ENCODE results near the gene ADAM12.

Gene ADAM12, protein sequence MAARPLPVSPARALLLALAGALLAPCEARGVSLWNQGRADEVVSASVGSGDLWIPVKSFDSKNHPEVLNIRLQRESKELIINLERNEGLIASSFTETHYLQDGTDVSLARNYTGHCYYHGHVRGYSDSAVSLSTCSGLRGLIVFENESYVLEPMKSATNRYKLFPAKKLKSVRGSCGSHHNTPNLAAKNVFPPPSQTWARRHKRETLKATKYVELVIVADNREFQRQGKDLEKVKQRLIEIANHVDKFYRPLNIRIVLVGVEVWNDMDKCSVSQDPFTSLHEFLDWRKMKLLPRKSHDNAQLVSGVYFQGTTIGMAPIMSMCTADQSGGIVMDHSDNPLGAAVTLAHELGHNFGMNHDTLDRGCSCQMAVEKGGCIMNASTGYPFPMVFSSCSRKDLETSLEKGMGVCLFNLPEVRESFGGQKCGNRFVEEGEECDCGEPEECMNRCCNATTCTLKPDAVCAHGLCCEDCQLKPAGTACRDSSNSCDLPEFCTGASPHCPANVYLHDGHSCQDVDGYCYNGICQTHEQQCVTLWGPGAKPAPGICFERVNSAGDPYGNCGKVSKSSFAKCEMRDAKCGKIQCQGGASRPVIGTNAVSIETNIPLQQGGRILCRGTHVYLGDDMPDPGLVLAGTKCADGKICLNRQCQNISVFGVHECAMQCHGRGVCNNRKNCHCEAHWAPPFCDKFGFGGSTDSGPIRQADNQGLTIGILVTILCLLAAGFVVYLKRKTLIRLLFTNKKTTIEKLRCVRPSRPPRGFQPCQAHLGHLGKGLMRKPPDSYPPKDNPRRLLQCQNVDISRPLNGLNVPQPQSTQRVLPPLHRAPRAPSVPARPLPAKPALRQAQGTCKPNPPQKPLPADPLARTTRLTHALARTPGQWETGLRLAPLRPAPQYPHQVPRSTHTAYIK

DNA sequence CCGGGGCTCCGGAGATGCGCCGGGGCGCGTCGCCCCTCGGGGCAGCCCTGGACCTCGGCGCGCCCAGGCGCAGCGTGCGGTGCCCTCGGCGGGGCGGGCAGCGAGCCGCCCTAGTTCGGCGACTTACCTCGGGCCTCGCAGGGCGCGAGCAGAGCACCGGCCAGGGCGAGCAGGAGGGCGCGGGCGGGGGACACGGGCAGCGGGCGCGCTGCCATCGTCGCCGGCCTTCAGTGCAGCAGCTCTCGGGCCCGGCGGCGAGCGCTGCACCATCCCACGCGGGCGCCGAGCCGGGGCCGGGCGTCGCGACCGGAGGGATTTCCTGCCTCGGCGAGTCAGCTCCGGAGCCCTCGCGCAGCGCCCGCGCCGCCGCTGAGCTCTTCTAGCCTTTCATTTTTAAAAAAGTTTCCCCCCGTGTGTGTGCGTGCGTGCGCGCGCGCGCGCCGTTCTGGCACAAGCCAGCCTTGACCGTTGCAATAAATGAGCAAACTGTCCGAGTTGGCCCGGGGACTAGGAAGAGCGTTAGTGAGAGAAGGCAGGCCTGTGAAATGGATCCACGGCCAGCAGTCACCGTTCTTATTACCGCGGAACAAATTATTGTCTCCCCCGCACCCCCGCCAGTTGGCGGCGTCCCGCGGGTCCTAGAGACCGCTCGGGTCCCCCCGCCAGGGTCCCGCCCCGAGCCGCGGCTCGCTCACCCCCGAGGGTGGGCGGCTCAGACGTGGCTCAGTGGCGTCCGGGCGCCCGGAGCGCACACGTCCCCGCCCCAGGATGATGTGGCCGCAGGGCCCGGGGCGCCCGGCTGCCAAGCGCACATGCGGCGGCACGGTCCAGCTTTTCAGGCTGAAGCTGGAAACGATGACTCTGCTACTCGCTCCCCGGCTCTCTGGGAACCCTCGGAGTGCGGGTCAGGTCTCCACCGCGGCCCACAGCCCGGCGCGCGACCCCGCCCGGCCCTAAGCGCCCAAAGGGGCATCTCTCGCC lies at the start of gene ADAM12:
ADAM12 (minus strand) TSS at position 547 of the 981 bp plus-strand sequence; CDS start at position 215, 332 bp downstream.
- H3K4me3 ChIP-seq (ENCODE audit: low read depth, low read length) = peak within 1 kb of the TSS; percentile 46
- no peak for DNase-seq (ENCODE audit: low read depth)
- TF ChIP-seq, protein P1, sequence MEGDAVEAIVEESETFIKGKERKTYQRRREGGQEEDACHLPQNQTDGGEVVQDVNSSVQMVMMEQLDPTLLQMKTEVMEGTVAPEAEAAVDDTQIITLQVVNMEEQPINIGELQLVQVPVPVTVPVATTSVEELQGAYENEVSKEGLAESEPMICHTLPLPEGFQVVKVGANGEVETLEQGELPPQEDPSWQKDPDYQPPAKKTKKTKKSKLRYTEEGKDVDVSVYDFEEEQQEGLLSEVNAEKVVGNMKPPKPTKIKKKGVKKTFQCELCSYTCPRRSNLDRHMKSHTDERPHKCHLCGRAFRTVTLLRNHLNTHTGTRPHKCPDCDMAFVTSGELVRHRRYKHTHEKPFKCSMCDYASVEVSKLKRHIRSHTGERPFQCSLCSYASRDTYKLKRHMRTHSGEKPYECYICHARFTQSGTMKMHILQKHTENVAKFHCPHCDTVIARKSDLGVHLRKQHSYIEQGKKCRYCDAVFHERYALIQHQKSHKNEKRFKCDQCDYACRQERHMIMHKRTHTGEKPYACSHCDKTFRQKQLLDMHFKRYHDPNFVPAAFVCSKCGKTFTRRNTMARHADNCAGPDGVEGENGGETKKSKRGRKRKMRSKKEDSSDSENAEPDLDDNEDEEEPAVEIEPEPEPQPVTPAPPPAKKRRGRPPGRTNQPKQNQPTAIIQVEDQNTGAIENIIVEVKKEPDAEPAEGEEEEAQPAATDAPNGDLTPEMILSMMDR (IDR thresholded peaks at IDR 0.05; ENCODE audit: control insufficient read depth, extremely low read depth, insufficient read depth) = no peak

DNA sequence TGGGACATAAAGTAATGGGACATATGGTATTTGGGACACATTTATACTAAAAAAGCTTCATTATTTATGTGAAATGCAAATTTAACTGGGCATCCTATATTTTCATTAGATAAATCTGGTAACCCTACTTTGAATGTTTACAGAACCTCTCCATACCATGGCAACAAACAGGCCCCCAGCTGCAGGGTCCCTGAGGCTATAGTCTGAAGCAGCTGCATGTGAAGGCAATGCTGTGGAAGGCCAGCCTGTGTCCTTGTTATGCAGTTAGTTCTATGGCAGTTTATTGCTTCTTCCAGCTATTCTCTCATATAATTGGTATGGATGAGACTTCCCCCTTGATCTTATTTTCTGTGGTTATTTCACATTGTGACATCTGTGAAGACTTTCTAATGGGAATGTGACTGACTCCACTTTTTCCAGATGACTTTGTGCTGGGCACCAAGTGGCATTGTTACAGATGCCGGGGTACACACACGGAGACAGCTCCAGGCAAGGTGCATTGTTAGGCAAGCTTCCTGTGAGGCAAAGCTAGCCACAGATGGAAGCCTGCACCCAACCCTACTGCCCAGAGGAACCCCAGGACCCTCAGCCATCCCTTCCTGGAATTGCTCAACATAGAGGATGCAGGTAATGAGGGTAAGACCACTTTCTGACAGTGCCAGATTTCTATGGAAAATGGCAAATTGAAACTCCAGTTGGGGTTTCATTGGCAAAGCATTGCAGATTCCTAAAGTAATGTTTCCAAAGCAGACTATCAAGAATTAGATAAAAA lies 49.5 kb upstream of the ADAM12 start:
- TF ChIP-seq, protein P1 (IDR thresholded peaks at IDR 0.05; ENCODE audit: control insufficient read depth, extremely low read depth, insufficient read depth) = no peak
- no peak for DNase-seq (ENCODE audit: low read depth)
- no peak overlapping the region for H3K4me3 ChIP-seq (ENCODE audit: low read depth, low read length)

DNA sequence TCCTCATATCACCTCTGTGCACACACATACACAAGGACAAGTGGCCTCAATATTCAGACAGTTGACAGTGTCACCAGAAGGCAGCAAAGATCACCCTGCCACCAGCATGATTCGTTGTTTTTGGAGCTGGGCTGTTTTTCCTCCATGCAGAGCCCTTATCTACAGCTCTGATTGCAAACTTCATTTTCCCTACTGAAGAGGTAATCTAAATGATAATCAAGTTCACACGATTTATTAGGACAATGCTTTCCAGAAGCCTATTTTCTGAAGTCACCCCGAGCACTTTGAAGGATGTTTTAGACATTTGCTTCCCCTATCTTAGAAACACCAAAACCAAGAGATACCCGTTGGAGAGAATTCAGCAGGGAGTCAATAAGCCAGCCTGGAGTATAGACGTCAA lies 46.0 kb upstream of the ADAM12 start:
- TF ChIP-seq, protein P1 (IDR thresholded peaks at IDR 0.05; ENCODE audit: control insufficient read depth, extremely low read depth, insufficient read depth) = no peak
- no peak for DNase-seq (ENCODE audit: low read depth)
- no peak overlapping the region for H3K4me3 ChIP-seq (ENCODE audit: low read depth, low read length)

DNA sequence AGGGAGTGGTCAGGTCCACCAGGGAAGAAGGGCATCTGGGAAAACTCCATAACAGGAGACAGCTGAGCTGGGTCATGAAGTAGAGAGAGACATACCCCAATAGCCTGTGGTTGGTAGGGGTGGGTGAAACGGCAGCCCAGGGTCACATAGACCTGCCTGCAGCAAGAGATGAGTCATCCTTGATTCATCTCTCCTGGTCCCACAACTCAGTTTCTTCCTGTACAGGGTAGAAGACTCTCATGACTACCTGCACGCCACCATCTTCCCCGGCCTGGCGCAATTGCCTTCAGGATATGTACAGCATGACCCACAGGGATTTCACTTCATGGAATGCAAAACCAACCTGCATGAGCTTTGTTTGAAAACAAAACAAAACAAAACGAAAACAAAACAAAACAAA lies 45.1 kb upstream of the ADAM12 start:
- TF ChIP-seq, protein P1 (IDR thresholded peaks at IDR 0.05; ENCODE audit: control insufficient read depth, extremely low read depth, insufficient read depth) = no peak
- no peak for DNase-seq (ENCODE audit: low read depth)
- H3K4me3 ChIP-seq (ENCODE audit: low read depth, low read length) = no peak overlapping the region

DNA sequence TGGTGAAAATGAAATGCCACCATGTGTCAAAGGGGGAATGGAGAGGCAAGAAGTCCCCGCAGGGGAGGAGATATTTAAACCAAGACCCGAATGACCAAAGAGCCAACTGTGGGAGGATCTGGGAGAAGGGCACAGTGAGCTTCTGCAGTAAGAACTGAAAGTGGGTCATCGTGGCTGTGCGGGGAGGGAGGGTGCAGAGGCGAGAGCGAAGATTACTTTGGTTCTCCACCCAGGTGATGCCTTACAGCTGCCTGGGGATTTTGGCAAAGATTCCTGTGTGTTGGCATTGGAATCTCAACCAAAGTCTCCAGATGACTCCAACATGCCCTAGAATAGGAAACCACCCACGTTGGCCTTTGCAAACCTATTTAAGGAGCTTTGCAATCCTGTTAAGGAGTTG lies 44.2 kb upstream of the ADAM12 start:
- no peak for DNase-seq (ENCODE audit: low read depth)
- no peak overlapping the region for H3K4me3 ChIP-seq (ENCODE audit: low read depth, low read length)
- TF ChIP-seq, protein P1 (IDR thresholded peaks at IDR 0.05; ENCODE audit: control insufficient read depth, extremely low read depth, insufficient read depth) = no peak

Measured in LNCaP clone FGC (cell line).